ENCODE results near the gene FIBCD1. TPM values are rescaled to one million over a fixed set of nuclear protein-coding genes. Genes with fewer than 3 reads are reported as not detected.

Gene FIBCD1
- total RNA-seq, 1 experiment from 2014 or later: 6.6 TPM

GRCh38 chr9:130924448-130924788 lies 14.6 kb downstream of the FIBCD1 start:
- peaks cover 9% of the 10 kb centered on the region for H3K4me1 Mint-ChIP-seq
- H3K27me3 Mint-ChIP-seq (ENCODE audit: low read depth): no peaks in the 10 kb centered on the region
- no peak for DNase-seq (ENCODE audit: low spot score)
- H3K36me3 Mint-ChIP-seq: no peaks in the 10 kb centered on the region
- TF ChIP-seq NFE2L1 (CRISPR knock-in tag; IDR thresholded peaks at IDR 0.05) (no peak), USF2 (CRISPR knock-in tag; IDR thresholded peaks at IDR 0.05) (no peak), ZNF219 (CRISPR knock-in tag; IDR thresholded peaks at IDR 0.05; ENCODE audit: borderline replicate concordance) (no peak), JUN (CRISPR knock-in tag; IDR thresholded peaks at IDR 0.05) (no peak), EMX1 (CRISPR knock-in tag; IDR thresholded peaks at IDR 0.05) (no peak), SMAD4 (CRISPR knock-in tag; IDR thresholded peaks at IDR 0.05) (no peak), NFYB (CRISPR knock-in tag; conservative IDR thresholded peaks at IDR 0.05; ENCODE audit: low read depth) (no peak), STAT6 (CRISPR knock-in tag; conservative IDR thresholded peaks at IDR 0.05; ENCODE audit: low read depth) (no peak), ATF6 (CRISPR knock-in tag; IDR thresholded peaks at IDR 0.05) (no peak), ZNF532 (CRISPR knock-in tag; IDR thresholded peaks at IDR 0.05; ENCODE audit: borderline replicate concordance) (no peak), ZNF317 (CRISPR knock-in tag; IDR thresholded peaks at IDR 0.05; ENCODE audit: borderline replicate concordance, low read depth) (no peak), ATF1 (CRISPR knock-in tag; IDR thresholded peaks at IDR 0.05) (no peak), ZNF512 (CRISPR knock-in tag; IDR thresholded peaks at IDR 0.05; ENCODE audit: borderline replicate concordance) (no peak), FOXK1 (CRISPR knock-in tag; IDR thresholded peaks at IDR 0.05) (no peak), ZNF671 (CRISPR knock-in tag; IDR thresholded peaks at IDR 0.05) (no peak), MYBL2 (CRISPR knock-in tag; IDR thresholded peaks at IDR 0.05) (no peak)
- no peak overlapping the region for H3K27ac Mint-ChIP-seq
- no peaks in the 10 kb centered on the region for H3K9me3 Mint-ChIP-seq
- CTCF ChIA-PET: interaction anchor here (1.0 kb wide), 1 partner anchor 17 kb away, joined by 4 read pairs; no protein-coding TSS in a partner anchor
- no peak for ATAC-seq
- POLR2A ChIA-PET: no interaction called here
- H3K4me3 Mint-ChIP-seq: no peak overlapping the region
